BLaER1 treated with 17β-estradiol and CSF1 and Interleukin-3, amounts not matched to agents 10 nM and 100 nM (cell line): ENCODE data around the gene COA1.

Source experiments
- H3K27ac ChIP-seq, 11 experiments: shearing (Covaris generic); formaldehyde crosslinking; 2 replicates each; pipeline ENCODE4 v1.8.1; 2022
- H3K27me3 ChIP-seq, 11 experiments: shearing (Covaris generic); formaldehyde crosslinking; 2 replicates each; pipeline ENCODE4 v1.8.1; 2022
- H3K36me3 ChIP-seq, 11 experiments: shearing (Covaris generic); formaldehyde crosslinking; 2 replicates each; pipeline ENCODE4 v1.8.1; 2022
- H3K4me1 ChIP-seq, 10 experiments: shearing (Covaris generic); formaldehyde crosslinking; 2 replicates each; pipeline ENCODE4 v1.8.1; 2022
- H3K4me2 ChIP-seq, 11 experiments: shearing (Covaris generic); formaldehyde crosslinking; 2 replicates each; pipeline ENCODE4 v1.8.1; 2022
- H3K4me3 ChIP-seq, 10 experiments: shearing (Covaris generic); formaldehyde crosslinking; 2 replicates each; pipeline ENCODE4 v1.8.1; 2022
- H3K9ac ChIP-seq, 11 experiments: shearing (Covaris generic); formaldehyde crosslinking; 2 replicates each; pipeline ENCODE4 v1.8.1; 2022
- H3K9me3 ChIP-seq, 11 experiments: shearing (Covaris generic); formaldehyde crosslinking; replicated peaks in 1 of 11; 2 replicates each; pipeline ENCODE4 v1.8.1; 2022
- H4K20me1 ChIP-seq, 11 experiments: shearing (Covaris generic); formaldehyde crosslinking; 2 replicates each; pipeline ENCODE4 v1.8.1; 2022
- Cebpa-rat ChIP-seq, 11 experiments: shearing (Covaris generic); IDR thresholded peaks; 2 replicates each; pipeline ENCODE4 v1.8.1; 2022

Gene COA1

DNA sequence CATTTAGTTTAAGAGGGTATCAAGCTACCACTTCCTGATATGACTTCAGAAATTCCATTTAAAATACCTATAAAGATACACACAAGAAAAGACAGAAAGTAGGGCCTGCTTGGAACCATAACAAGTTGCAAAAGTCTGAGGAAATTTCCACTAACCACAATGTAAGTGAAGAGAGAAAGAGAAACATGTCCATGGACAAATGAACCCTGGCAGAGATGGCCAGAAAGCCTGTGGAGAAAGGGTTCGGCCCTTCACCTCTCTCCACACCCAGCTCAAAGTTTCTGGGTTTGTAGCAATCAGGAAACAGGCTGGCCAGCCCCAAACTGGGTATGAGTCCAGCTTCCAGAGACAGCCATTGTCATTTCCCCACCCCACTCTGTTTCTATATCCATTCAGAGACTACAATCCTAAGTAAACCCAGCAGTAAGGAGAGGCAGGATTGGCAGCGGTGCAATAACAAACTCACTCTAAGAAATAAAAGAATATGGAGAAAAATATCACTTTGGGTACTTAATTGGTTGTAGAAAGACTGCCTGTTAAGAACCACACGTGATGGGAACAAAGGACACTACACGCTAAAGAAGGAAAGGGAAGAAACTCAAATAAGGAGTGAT is 75.3 kb downstream of the COA1 start:
- no peaks in the 10 kb centered on the region for H3K27me3 ChIP-seq
- H3K9me3 ChIP-seq: peaks cover 0 to 23% (median 14%) of the 10 kb centered on the region in 11 experiments; a peak in 14 of 22 replicates
- H3K9ac ChIP-seq: no peak overlapping the region
- no peak overlapping the region for H3K27ac ChIP-seq
- H3K4me3 ChIP-seq: no peak overlapping the region
- no peak for TF ChIP-seq Cebpa-rat (IDR thresholded peaks at IDR 0.05)
- peaks cover 34 to 55% (median 45%) of the 10 kb centered on the region in 10 experiments for H3K4me1 ChIP-seq
- H3K36me3 ChIP-seq: peaks cover 15 to 62% (median 32%) of the 10 kb centered on the region in 11 experiments; a peak in 21 of 22 replicates
- peak overlapping the region in 3 of 11 experiments; percentile 3 to 27 (median 17); a peak in 3 of 22 replicates for H3K4me2 ChIP-seq
- peaks cover 0 to 39% (median 24%) of the 10 kb centered on the region in 11 experiments; a peak in 12 of 22 replicates for H4K20me1 ChIP-seq

GRCh38 chr7:43653466-43653865 is 75.9 kb downstream of the COA1 start:
- TF ChIP-seq Cebpa-rat (IDR thresholded peaks at IDR 0.05): no peak
- Histone ChIP-seq H3K9me3 (peaks cover 0 to 23% (median 14%) of the 10 kb centered on the region in 11 experiments; a peak in 14 of 22 replicates), H3K27me3 (no peaks in the 10 kb centered on the region), H3K4me1 (peaks cover 36 to 55% (median 47%) of the 10 kb centered on the region in 10 experiments), H4K20me1 (peaks cover 0 to 44% (median 24%) of the 10 kb centered on the region in 11 experiments; a peak in 13 of 22 replicates), H3K27ac (no peak overlapping the region), H3K4me3 (no peak overlapping the region), H3K4me2 (peak overlapping the region in 2 of 11 experiments; percentile 3 to 27; a peak in 1 of 22 replicates), H3K9ac (no peak overlapping the region), H3K36me3 (peaks cover 11 to 56% (median 29%) of the 10 kb centered on the region in 11 experiments; a peak in 21 of 22 replicates)

GRCh38 chr7:43652364-43652763 is 77.0 kb downstream of the COA1 start:
- Histone ChIP-seq H3K27ac (no peak overlapping the region), H3K36me3 (peaks cover 4 to 47% (median 27%) of the 10 kb centered on the region in 11 experiments; a peak in 20 of 22 replicates), H3K4me3 (no peak overlapping the region), H3K9ac (no peak overlapping the region), H3K27me3 (no peaks in the 10 kb centered on the region), H3K4me2 (peak overlapping the region in 10 of 11 experiments; percentile 77 to 96 (median 92); a peak in 19 of 22 replicates), H4K20me1 (peaks cover 0 to 47% (median 24%) of the 10 kb centered on the region in 11 experiments; a peak in 13 of 22 replicates), H3K4me1 (peaks cover 47 to 66% (median 57%) of the 10 kb centered on the region in 10 experiments), H3K9me3 (peaks cover 0 to 23% (median 14%) of the 10 kb centered on the region in 11 experiments; a peak in 14 of 22 replicates)
- no peak for TF ChIP-seq Cebpa-rat (IDR thresholded peaks at IDR 0.05)

- Histone ChIP-seq H3K4me1 (peaks cover 65 to 84% (median 76%) of the 10 kb centered on the region in 10 experiments), H3K4me3 (no peak overlapping the region), H3K4me2 (peak overlapping the region; percentile 76 to 96 (median 91)), H3K36me3 (peaks cover under 1 to 47% (median 22%) of the 10 kb centered on the region in 11 experiments; a peak in 18 of 22 replicates), H4K20me1 (peaks cover 0 to 51% (median 24%) of the 10 kb centered on the region in 11 experiments; a peak in 13 of 22 replicates), H3K27ac (peak overlapping the region in 10 of 11 experiments; percentile 21 to 96 (median 86); a peak in 19 of 22 replicates), H3K9ac (peak overlapping the region in 10 of 11 experiments; percentile 5 to 73 (median 56); a peak in 16 of 22 replicates), H3K9me3 (peaks cover 0 to 20% (median 5%) of the 10 kb centered on the region in 11 experiments; a peak in 14 of 22 replicates), H3K27me3 (no peaks in the 10 kb centered on the region)
- TF ChIP-seq Cebpa-rat (IDR thresholded peaks at IDR 0.05): no peak
These were observed 78.8 kb downstream of the COA1 start for GRCh38 chr7:43650457-43651052.

- H3K4me3 ChIP-seq: peak overlapping the region in 6 of 10 experiments; percentile 3 to 48 (median 17); a peak in 4 of 20 replicates
- no peaks in the 10 kb centered on the region for H3K27me3 ChIP-seq
- no peak for TF ChIP-seq Cebpa-rat (IDR thresholded peaks at IDR 0.05)
- peaks cover 4 to 47% (median 25%) of the 10 kb centered on the region in 11 experiments; a peak in 21 of 22 replicates for H3K36me3 ChIP-seq
- H3K4me1 ChIP-seq: peaks cover 68 to 86% (median 77%) of the 10 kb centered on the region in 10 experiments
- H3K27ac ChIP-seq: peak overlapping the region in 10 of 11 experiments; percentile 21 to 96 (median 86); a peak in 18 of 22 replicates
- peaks cover 0 to 51% (median 24%) of the 10 kb centered on the region in 11 experiments; a peak in 13 of 22 replicates for H4K20me1 ChIP-seq
- peak overlapping the region in 9 of 11 experiments; percentile 11 to 73 (median 62); a peak in 17 of 22 replicates for H3K9ac ChIP-seq
- H3K9me3 ChIP-seq: peaks cover 0 to 13% (median 3%) of the 10 kb centered on the region in 11 experiments; a peak in 5 of 22 replicates
- H3K4me2 ChIP-seq: peak overlapping the region; percentile 76 to 96 (median 91)
These were observed 79.5 kb downstream of the COA1 start for GRCh38 chr7:43649755-43650274.

DNA sequence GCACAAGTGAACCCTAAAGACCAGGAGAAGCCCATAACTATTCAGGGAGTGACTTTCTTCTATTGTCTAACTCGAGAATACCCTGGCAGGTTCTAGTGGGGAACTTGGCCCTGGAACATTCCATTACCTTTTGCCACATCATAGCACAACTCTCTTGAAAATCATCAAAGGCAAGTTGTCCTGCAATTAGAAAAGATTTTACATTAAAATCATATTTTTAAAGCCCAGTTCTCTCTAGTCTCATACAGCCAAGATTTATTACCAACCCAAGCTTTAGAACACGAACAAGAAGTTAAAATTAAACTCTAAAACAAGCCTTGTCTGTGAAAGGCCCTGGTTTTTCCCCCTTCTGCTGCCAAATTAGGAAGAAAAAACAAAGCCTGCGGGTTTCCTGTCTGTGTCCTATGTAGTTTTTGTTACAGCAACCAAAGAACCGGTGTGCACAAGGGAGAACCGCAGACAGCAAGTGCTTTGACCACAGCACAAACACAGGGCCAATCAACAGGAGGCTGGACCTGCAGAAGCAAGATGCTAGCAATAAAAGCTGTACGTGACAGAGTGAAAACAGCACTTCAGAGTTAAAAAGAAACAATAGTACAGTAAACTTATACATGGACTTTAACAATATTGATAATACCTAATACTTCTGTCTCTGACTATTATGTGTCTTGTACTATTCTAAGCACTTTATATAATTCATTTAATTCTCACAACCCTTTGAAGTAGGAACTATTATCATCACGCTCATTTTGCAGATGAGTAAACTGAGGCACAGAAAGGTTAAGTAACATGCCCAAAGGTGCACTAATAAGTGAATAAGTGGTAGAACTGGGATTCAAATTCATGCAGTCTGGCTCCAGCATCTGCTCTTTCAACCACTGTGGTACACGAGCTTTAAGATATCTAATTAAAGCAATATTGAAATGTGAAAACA is 80.6 kb downstream of the COA1 start:
- Histone ChIP-seq H3K9ac (peak overlapping the region in 10 of 11 experiments; percentile 21 to 80 (median 72); a peak in 19 of 22 replicates), H3K27ac (peak overlapping the region; percentile 20 to 96 (median 85); a peak in 20 of 22 replicates), H3K9me3 (peaks cover 0 to 9% (median 0%) of the 10 kb centered on the region in 11 experiments; a peak in 5 of 22 replicates), H3K4me1 (peaks cover 68 to 81% (median 74%) of the 10 kb centered on the region in 10 experiments), H3K36me3 (peaks cover 15 to 47% (median 34%) of the 10 kb centered on the region in 11 experiments), H4K20me1 (peaks cover 0 to 51% (median 24%) of the 10 kb centered on the region in 11 experiments; a peak in 13 of 22 replicates), H3K4me3 (peak overlapping the region in 8 of 10 experiments; percentile 6 to 38 (median 24); a peak in 10 of 20 replicates), H3K4me2 (peak overlapping the region; percentile 76 to 96 (median 91)), H3K27me3 (no peaks in the 10 kb centered on the region)
- no peak; a peak in 1 of 22 replicates for TF ChIP-seq Cebpa-rat (IDR thresholded peaks at IDR 0.05)

DNA sequence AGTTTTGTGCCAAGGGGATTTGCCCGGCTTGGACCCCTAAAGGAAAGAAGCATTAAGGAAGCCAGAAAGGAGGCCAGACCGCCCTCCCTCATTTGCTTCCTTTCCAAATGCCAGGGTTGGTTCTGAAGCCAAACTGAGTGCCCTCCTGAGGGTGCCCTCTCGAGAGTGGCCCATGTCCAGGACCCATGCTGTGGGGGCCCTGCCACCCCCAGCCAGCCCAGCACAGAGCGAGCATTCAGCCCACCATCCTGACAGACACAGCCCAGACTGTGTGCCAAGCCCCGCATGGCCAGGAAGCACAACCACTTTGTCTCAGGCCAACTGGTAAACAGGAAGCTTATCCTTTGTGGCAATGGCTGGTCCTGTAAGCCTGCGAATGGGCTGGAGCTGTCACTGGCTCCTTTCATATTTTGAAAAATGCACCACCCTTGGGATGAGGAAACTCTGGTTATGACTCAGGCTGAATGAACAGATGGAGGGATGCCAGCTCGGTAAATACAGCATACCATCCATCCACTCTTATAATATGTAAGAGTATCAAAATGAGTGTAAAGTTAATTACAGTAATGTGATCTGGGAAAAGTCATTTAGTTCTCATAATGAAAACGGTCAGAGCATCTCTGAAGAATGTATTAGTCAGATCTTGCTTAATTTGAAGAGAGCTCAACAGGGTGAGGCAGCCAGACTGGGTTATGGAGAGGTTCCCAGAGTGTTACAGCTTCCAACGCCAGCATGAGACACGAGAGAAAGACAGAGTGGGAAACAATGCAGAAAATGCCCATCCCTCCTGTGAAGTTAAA is 81.5 kb downstream of the COA1 start:
- peak overlapping the region in 8 of 10 experiments; percentile 6 to 58 (median 34); a peak in 12 of 20 replicates for H3K4me3 ChIP-seq
- H3K4me1 ChIP-seq: peaks cover 68 to 76% (median 71%) of the 10 kb centered on the region in 10 experiments
- H3K4me2 ChIP-seq: peak overlapping the region; percentile 76 to 96 (median 91)

More for the DNA sequence above, 81.5 kb downstream of the COA1 start:
- Histone ChIP-seq H3K9ac (peak overlapping the region in 10 of 11 experiments; percentile 21 to 80 (median 73); a peak in 19 of 22 replicates), H3K27ac (peak overlapping the region; percentile 20 to 96 (median 85); a peak in 21 of 22 replicates), H3K9me3 (peaks cover 0 to under 1% (median 0%) of the 10 kb centered on the region in 11 experiments; a peak in 1 of 22 replicates), H3K27me3 (no peaks in the 10 kb centered on the region), H4K20me1 (peaks cover 0 to 51% (median 24%) of the 10 kb centered on the region in 11 experiments; a peak in 13 of 22 replicates), H3K36me3 (peaks cover 24 to 51% (median 43%) of the 10 kb centered on the region in 11 experiments)
- 0 out of 22 replicates have a peak, but pooled peaks of 1 of the 11 experiments have one; percentile 19 for TF ChIP-seq Cebpa-rat (IDR thresholded peaks at IDR 0.05)
